Measurements from ENCODE around the gene GJC1. TPM values are rescaled to one million over a fixed set of nuclear protein-coding genes. Genes with fewer than 3 reads are reported as not detected.

Gene GJC1
- total RNA-seq, 1 experiment from 2014 or later = 31.6 TPM

DNA sequence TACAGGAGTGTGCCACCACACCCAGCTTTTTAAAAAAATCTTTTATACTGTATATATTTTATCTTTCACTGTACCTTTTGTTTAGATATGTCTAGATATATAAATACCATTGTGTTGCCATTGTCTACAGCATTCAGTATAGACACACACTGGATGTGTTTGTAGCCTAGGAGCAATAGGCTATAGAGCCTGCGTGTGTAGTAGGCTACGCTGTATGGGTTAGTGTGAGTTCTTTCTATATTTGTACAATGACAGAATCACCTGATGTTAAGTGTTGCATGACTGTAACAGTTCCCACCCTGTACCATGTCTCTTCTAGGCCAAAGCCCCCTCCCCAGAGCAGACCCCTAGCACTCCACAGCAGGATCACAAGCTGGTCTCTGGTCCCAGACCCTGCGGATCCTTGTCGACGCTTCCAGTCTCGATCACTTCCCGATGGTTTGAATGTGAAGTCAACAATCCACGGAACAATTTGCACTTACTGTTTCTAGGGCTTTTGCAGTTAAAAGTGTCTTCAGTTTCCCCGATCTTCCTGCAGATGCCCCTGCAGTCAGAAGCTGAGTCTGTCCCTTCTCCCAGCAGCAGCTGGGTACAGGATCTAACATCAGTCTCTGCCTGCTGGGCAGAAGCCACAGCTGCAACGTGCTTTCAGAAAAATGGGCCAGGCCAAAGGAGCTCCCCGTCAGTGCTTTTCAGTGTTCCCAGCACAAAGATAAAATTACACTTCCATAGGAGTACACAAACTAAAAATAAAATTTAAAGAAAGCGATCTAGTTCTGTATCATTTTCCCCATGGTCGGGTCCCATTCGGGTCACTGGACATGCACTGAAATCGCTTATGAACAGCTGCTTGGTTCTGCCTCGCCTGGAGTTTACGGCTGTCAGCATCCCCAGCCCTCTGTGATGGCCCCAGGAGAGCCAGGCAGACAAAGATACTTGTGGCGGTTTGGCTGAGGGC lies 35.9 kb downstream of the GJC1 start:
- no TSS peak for BruUV-seq (replicated peaks)
- intact Hi-C loops (cut with micrococcal nuclease; ENCODE audit: unreplicated experiment) = no loop called here
- Histone ChIP-seq H3K27ac (ENCODE audit: low read depth, low read length, poor library complexity, severe bottlenecking) (peak overlapping the region; percentile 47), H3K4me1 (ENCODE audit: insufficient read depth, low read length, poor library complexity, severe bottlenecking) (no peaks in the 10 kb centered on the region), H3K36me3 (ENCODE audit: insufficient read depth, low read length, poor library complexity, severe bottlenecking) (no peaks in the 10 kb centered on the region), H3K27me3 (replicated peaks; ENCODE audit: insufficient read depth, low read depth, low read length, poor library complexity) (no peaks in the 10 kb centered on the region), H3K4me3 (ENCODE audit: low read depth, low read length, poor library complexity, severe bottlenecking) (no peak overlapping the region), H3K9me3 (ENCODE audit: low read depth, low read length, poor library complexity, severe bottlenecking) (no peaks in the 10 kb centered on the region)
- no peak for DNase-seq (ENCODE audit: low spot score)
- CTCF ChIA-PET = interaction anchor here (0.6 kb wide), 1 partner anchor 29 kb away, joined by 6 read pairs; no protein-coding TSS in a partner anchor
- TF ChIP-seq, protein P1, sequence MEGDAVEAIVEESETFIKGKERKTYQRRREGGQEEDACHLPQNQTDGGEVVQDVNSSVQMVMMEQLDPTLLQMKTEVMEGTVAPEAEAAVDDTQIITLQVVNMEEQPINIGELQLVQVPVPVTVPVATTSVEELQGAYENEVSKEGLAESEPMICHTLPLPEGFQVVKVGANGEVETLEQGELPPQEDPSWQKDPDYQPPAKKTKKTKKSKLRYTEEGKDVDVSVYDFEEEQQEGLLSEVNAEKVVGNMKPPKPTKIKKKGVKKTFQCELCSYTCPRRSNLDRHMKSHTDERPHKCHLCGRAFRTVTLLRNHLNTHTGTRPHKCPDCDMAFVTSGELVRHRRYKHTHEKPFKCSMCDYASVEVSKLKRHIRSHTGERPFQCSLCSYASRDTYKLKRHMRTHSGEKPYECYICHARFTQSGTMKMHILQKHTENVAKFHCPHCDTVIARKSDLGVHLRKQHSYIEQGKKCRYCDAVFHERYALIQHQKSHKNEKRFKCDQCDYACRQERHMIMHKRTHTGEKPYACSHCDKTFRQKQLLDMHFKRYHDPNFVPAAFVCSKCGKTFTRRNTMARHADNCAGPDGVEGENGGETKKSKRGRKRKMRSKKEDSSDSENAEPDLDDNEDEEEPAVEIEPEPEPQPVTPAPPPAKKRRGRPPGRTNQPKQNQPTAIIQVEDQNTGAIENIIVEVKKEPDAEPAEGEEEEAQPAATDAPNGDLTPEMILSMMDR (conservative IDR thresholded peaks at IDR 0.05; ENCODE audit: low read depth, low read length) = no peak
- TF ChIP-seq EZH2 (IDR thresholded peaks at IDR 0.05; ENCODE audit: borderline replicate concordance, low read depth, low read length, poor library complexity, severe bottlenecking) = no peak
- POLR2A ChIA-PET (ENCODE audit: low non-redundant PET) = no interaction called here

DNA sequence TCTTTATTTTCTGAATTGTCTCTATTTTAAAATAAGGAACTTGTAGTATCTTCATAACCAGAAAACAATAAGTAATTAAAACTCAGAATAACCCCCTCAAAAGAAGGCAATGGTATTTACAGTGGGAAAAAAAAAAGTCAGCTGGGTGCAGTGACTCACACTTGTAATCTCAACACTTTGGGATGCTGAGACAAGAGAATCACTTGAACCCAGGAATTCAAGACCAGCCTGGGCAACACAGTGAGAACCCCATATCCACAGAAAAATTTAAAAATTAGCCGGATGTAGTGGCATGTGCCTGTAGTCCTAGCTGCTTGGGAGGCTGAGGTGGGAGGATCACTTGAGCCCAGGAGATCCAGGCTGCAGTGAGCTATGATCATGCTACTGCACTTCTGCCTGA lies 37.8 kb downstream of the GJC1 start:
- Histone ChIP-seq H3K9me3 (ENCODE audit: low read depth, low read length, poor library complexity, severe bottlenecking) (no peaks in the 10 kb centered on the region), H3K27ac (ENCODE audit: low read depth, low read length, poor library complexity, severe bottlenecking) (no peak overlapping the region), H3K27me3 (replicated peaks; ENCODE audit: insufficient read depth, low read depth, low read length, poor library complexity) (no peaks in the 10 kb centered on the region), H3K4me1 (ENCODE audit: insufficient read depth, low read length, poor library complexity, severe bottlenecking) (no peaks in the 10 kb centered on the region), H3K4me3 (ENCODE audit: low read depth, low read length, poor library complexity, severe bottlenecking) (no peak overlapping the region), H3K36me3 (ENCODE audit: insufficient read depth, low read length, poor library complexity, severe bottlenecking) (no peaks in the 10 kb centered on the region)
- ChIA-PET CTCF (no interaction called here), POLR2A (ENCODE audit: low non-redundant PET) (no interaction called here)
- no peak for DNase-seq (ENCODE audit: low spot score)
- intact Hi-C loops (cut with micrococcal nuclease; ENCODE audit: unreplicated experiment) = no loop called here
- BruUV-seq (replicated peaks) = no TSS peak
- TF ChIP-seq, protein P1 (conservative IDR thresholded peaks at IDR 0.05; ENCODE audit: low read depth, low read length) = no peak
- no peak for TF ChIP-seq EZH2 (IDR thresholded peaks at IDR 0.05; ENCODE audit: borderline replicate concordance, low read depth, low read length, poor library complexity, severe bottlenecking)

DNA sequence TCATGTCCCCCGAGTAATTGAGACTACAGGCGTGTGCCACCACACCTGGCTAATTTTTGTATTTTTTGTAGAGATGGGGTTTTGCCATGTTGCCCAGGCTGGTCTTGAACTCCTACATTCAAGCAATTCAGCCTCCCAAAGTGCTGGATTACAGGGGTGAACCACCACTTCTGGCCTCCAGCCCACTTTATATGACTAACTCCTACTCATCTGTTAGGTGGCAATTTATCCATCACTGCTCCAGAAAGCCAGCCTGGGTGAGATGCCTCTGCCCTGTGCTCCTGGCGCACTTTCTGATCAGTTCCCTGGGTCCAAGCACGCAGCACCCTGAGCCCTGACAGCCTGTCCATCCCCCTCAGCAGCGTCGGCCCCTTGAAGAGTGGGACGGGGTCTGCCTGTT lies 41.9 kb downstream of the GJC1 start:
- Histone ChIP-seq H3K27ac (ENCODE audit: low read depth, low read length, poor library complexity, severe bottlenecking) (no peak overlapping the region), H3K36me3 (ENCODE audit: insufficient read depth, low read length, poor library complexity, severe bottlenecking) (no peaks in the 10 kb centered on the region), H3K27me3 (replicated peaks; ENCODE audit: insufficient read depth, low read depth, low read length, poor library complexity) (no peaks in the 10 kb centered on the region), H3K4me3 (ENCODE audit: low read depth, low read length, poor library complexity, severe bottlenecking) (no peak overlapping the region), H3K4me1 (ENCODE audit: insufficient read depth, low read length, poor library complexity, severe bottlenecking) (no peaks in the 10 kb centered on the region), H3K9me3 (ENCODE audit: low read depth, low read length, poor library complexity, severe bottlenecking) (no peaks in the 10 kb centered on the region)
- BruUV-seq (replicated peaks) = no TSS peak
- DNase-seq (ENCODE audit: low spot score) = no peak
- no peak for TF ChIP-seq EZH2 (IDR thresholded peaks at IDR 0.05; ENCODE audit: borderline replicate concordance, low read depth, low read length, poor library complexity, severe bottlenecking)
- TF ChIP-seq, protein P1 (conservative IDR thresholded peaks at IDR 0.05; ENCODE audit: low read depth, low read length) = no peak
- intact Hi-C loops (cut with micrococcal nuclease; ENCODE audit: unreplicated experiment) = no loop called here
- ChIA-PET CTCF (no interaction called here), POLR2A (ENCODE audit: low non-redundant PET) (no interaction called here)
